GM21526 (cell line): Measurements from ENCODE around the gene ZNF70.
"Not testable (repeated sequence)": the region's sequence is repeated elsewhere in the genome, so short reads cannot be mapped to it uniquely, and the experiment has no call there.

Source experiments
- ATAC-seq: cut with Tn5 transposase; IDR thresholded peaks from one replicate; pipeline ENCODE4 v1.9.1; 2021; ENCODE audit warnings: moderate library complexity; ENCODE audit not compliant: unreplicated experiment, low FRiP score

ZNF70 gene

GRCh38 chr22:23760056-23760455, 9.1 kb upstream of the ZNF70 start:
- no peak for ATAC-seq

- no peak for ATAC-seq
Observed at GRCh38 chr22:23759566-23759965, 8.7 kb upstream of the ZNF70 start.

GRCh38 chr22:23756891-23757290, 6.0 kb upstream of the ZNF70 start:
- no peak for ATAC-seq

- ATAC-seq: no peak
Observed at GRCh38 chr22:23755711-23756110, 4.8 kb upstream of the ZNF70 start.

GRCh38 chr22:23754980-23755636, 4.2 kb upstream of the ZNF70 start:
- no peak for ATAC-seq

GRCh38 chr22:23754220-23754919, 3.5 kb upstream of the ZNF70 start, which contains the start of gene VPREB3:
TSS of gene VPREB3 (minus strand) at chr22:23754425. CDS start at chr22:23754363, 62 bp downstream.
- ATAC-seq: no peak

- no peak for ATAC-seq
Observed at GRCh38 chr22:23753385-23753784, 2.5 kb upstream of the ZNF70 start.

- no peak for ATAC-seq
Observed at GRCh38 chr22:23752750-23753149, 1.8 kb upstream of the ZNF70 start.

GRCh38 chr22:23752090-23752691, 1.3 kb upstream of the ZNF70 start:
- ATAC-seq: no peak

- ATAC-seq: peak; percentile 20
Observed at GRCh38 chr22:23751441-23751996, 607 bp upstream of the ZNF70 start.

GRCh38 chr22:23750367-23750713, 572 bp downstream of the ZNF70 start:
- no peak for ATAC-seq

GRCh38 chr22:23749841-23750301, 1.0 kb downstream of the ZNF70 start:
- no peak for ATAC-seq

- ATAC-seq: no peak
Observed at GRCh38 chr22:23745791-23746190, 5.1 kb downstream of the ZNF70 start.

GRCh38 chr22:23744485-23744884, 6.4 kb downstream of the ZNF70 start:
- ATAC-seq: no peak

- ATAC-seq: no peak
Observed at GRCh38 chr22:23744001-23744400, 6.9 kb downstream of the ZNF70 start.

GRCh38 chr22:23743303-23743705, 7.6 kb downstream of the ZNF70 start:
- ATAC-seq: no peak

GRCh38 chr22:23742505-23743264, 8.2 kb downstream of the ZNF70 start:
- no peak for ATAC-seq

GRCh38 chr22:23737696-23738095, 13.2 kb downstream of the ZNF70 start:
- ATAC-seq: no peak

- not testable (repeated sequence) for ATAC-seq
Observed at GRCh38 chr22:23728108-23728507, 22.8 kb downstream of the ZNF70 start.

GRCh38 chr22:23722724-23723123, 28.2 kb downstream of the ZNF70 start:
- no peak for ATAC-seq

- ATAC-seq: no peak
Observed at GRCh38 chr22:23722160-23722559, 28.8 kb downstream of the ZNF70 start.
